Colonic mucosa (tissue), 4 donors: Measurements from ENCODE around the gene ARHGAP23. TPM values are rescaled to one million over a fixed set of nuclear protein-coding genes. Genes with fewer than 3 reads are reported as not detected.

Experiments
- DNase-seq: peaks from one replicate; pipeline ENCODE4 v3.0.0-alpha.2; 2020
- H3K27ac ChIP-seq: fragments of 200-600 bp; one replicate; pipeline ENCODE4 v1.8.0; 2021
- H3K27me3 ChIP-seq: fragments of 200-600 bp; one replicate; pipeline ENCODE4 v1.8.0; 2021
- H3K36me3 ChIP-seq: fragments of 200-600 bp; one replicate; pipeline ENCODE4 v1.8.0; 2021
- H3K4me1 ChIP-seq: fragments of 200-600 bp; one replicate; pipeline ENCODE4 v1.8.0; 2021; ENCODE audit warnings: mild to moderate bottlenecking
- H3K4me3 ChIP-seq: fragments of 200-600 bp; one replicate; pipeline ENCODE4 v1.8.0; 2021
- H3K9ac ChIP-seq, 2 donors: one replicate each; pipeline ENCODE4 v1.7.0; 2013; ENCODE audit warnings: control low read depth in 2 of 2, low read depth in 2 of 2, low read length in 2 of 2
- H3K9me3 ChIP-seq: fragments of 200-600 bp; one replicate; pipeline ENCODE4 v1.8.0; 2021
- intact Hi-C: fragments of 100-400 bp; cut with DNase I; formaldehyde crosslinking; loops from one replicate; pipeline ENCODE4 v1.14.1; 2022
- total RNA-seq, 2 donors: library from RNA; stranded (reverse); fragmentation: NEBNext Ultra II Directional in 1 of 2; extraction: Animal tissue kit (Norgen Biotek cat#: 25700) in 1 of 2; gene quantifications; one replicate each; pipeline ENCODE4 v1.2.1, GENCODE V29; 2021
- TF ChIP-seq, protein P1 (sequence below): fragments of 200-600 bp; IDR thresholded peaks from one replicate; pipeline ENCODE4 v1.8.0; 2022; ENCODE audit warnings: antibody characterized with exemption, mild to moderate bottlenecking
- donor health status: healthy.
- donor health status: DM: no; HTN: no; CAD: no.
- donor health status: DM: no; HTN: no; CAD: no.

Gene ARHGAP23
- total RNA-seq, 2 donors from 2014 or later: 4.0 to 14.1 TPM

DNA sequence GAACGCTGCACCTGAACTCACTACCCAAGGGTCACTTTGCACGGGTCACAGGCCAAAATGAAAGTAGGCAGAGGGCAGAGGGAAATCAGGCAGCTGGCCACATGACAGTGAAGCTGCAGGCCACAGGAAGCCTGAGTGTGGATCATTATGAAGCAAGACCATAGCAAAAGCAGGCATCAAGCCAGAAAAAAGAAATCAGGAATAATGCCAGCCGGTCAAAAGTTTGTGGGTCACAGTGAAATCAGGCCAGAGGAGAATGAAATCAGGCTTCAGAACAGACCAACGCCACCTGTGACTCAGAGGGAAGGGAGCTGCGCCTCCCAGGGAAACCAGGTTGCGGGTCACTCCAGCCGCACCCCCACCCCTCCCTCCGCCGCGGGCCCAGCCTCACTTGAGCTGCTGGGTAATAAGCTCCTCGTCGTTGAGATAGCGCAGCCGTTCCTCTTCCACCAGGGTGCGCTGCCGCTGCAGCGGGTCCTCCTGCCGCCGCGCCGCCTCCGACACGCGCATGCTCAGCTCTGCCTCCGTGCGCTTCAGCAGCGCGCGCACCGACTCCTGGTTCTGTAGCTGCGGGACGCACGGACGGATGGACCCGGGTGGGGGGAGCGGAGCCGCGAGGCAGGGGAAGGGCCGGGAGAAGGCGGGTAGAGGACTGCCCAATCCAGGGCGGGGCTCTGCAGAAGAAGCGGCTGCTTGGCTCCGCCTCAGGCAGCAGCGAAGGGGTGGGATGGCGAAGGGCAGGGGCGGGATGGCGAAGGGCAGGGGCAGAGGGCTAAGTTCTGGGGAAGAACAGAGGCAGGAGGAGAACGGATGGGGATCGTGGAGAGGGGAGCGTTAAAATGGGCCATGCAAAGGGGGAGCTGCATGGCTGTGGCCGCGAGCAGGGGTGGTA lies 129.8 kb downstream of the ARHGAP23 start:
- Histone ChIP-seq H3K4me3 (peak overlapping the region; percentile 32), H3K36me3 (no peaks in the 10 kb centered on the region), H3K9ac (peak overlapping the region; percentile 9 to 58), H3K27ac (no peak overlapping the region), H3K9me3 (no peaks in the 10 kb centered on the region), H3K4me1 (peaks cover 12% of the 10 kb centered on the region), H3K27me3 (peaks cover 28% of the 10 kb centered on the region)
- intact Hi-C loops: loop anchor here (5.0 kb wide), 1 partner anchor 109 kb away; no protein-coding TSS in a partner anchor
- TF ChIP-seq, protein P1, sequence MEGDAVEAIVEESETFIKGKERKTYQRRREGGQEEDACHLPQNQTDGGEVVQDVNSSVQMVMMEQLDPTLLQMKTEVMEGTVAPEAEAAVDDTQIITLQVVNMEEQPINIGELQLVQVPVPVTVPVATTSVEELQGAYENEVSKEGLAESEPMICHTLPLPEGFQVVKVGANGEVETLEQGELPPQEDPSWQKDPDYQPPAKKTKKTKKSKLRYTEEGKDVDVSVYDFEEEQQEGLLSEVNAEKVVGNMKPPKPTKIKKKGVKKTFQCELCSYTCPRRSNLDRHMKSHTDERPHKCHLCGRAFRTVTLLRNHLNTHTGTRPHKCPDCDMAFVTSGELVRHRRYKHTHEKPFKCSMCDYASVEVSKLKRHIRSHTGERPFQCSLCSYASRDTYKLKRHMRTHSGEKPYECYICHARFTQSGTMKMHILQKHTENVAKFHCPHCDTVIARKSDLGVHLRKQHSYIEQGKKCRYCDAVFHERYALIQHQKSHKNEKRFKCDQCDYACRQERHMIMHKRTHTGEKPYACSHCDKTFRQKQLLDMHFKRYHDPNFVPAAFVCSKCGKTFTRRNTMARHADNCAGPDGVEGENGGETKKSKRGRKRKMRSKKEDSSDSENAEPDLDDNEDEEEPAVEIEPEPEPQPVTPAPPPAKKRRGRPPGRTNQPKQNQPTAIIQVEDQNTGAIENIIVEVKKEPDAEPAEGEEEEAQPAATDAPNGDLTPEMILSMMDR: peak; percentile 93
- DNase-seq: peak; percentile 93

DNA sequence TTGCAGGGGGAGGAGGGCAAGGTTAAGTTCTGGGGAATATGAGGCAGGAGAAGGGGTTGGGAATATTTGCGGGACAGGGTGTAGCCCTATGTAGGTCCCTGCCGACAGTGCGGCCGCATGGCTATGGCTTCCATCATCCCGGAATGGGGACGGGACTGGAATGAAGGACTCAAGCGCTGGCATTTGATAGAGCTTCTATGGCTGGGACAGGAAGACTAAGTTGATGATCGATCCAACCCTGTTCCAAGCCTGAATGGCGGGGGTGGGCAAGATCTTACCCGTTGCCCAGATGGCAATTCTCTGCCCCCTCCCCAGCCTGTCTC lies 130.4 kb downstream of the ARHGAP23 start:
- TF ChIP-seq, protein P1: no peak
- peak overlapping the region; percentile 28 to 58 for H3K9ac ChIP-seq
- peaks cover 12% of the 10 kb centered on the region for H3K4me1 ChIP-seq
- H3K27me3 ChIP-seq: peaks cover 34% of the 10 kb centered on the region
- no peak overlapping the region for H3K27ac ChIP-seq
- DNase-seq: no peak
- peak overlapping the region; percentile 32 for H3K4me3 ChIP-seq
- no peaks in the 10 kb centered on the region for H3K36me3 ChIP-seq
- no peaks in the 10 kb centered on the region for H3K9me3 ChIP-seq
- intact Hi-C loops: loop anchor here (5.0 kb wide), 1 partner anchor 109 kb away; no protein-coding TSS in a partner anchor

DNA sequence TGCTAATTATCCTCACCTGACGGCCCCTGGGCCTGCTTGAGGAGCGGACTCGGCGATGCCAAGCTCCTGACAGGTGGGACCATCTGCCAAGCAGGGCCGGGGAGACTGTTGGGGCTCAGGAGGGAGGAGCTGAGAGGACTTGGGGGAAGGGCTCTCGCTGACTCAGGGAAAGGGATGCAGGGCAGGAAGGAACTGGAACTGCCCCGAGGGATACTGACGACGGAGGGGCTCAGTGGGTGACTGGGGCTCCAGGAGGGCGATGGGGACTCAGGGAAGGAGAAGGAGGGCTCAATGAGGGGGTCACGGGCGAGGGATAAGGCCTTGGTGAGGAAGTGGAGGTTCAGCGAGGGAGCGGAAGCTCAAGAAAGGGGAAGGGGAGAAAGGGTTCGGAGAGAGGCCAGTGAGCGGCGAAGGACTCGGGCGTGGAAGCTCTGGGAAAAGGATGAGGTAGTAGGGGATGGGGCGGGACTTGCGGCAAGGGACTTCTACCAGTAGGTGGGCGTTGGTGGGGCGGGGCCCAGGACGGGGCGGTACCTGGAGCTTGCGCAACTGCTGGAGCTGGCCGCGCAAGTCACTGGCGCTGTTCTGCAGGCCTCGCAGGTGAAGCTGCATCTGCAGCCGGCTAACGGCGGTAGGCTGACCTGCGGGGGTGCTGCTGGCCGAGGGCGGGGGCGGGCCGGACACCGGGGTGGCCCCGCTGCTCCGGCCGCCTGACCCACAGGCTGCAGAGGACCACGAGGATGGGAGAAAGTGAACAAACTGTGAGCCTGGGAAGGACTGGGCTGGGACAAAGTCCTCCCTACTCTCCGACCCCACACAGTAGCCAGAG lies 131.0 kb downstream of the ARHGAP23 start:
- no peak overlapping the region for H3K27ac ChIP-seq
- peaks cover 34% of the 10 kb centered on the region for H3K27me3 ChIP-seq
- TF ChIP-seq, protein P1: no peak
- H3K36me3 ChIP-seq: no peaks in the 10 kb centered on the region
- peaks cover 12% of the 10 kb centered on the region for H3K4me1 ChIP-seq
- intact Hi-C loops: loop anchor here (5.0 kb wide), 1 partner anchor 108 kb away; no protein-coding TSS in a partner anchor
- H3K4me3 ChIP-seq: peak overlapping the region; percentile 32
- H3K9ac ChIP-seq: peak overlapping the region; percentile 28 to 58
- no peaks in the 10 kb centered on the region for H3K9me3 ChIP-seq
- DNase-seq: peak; percentile 94

DNA sequence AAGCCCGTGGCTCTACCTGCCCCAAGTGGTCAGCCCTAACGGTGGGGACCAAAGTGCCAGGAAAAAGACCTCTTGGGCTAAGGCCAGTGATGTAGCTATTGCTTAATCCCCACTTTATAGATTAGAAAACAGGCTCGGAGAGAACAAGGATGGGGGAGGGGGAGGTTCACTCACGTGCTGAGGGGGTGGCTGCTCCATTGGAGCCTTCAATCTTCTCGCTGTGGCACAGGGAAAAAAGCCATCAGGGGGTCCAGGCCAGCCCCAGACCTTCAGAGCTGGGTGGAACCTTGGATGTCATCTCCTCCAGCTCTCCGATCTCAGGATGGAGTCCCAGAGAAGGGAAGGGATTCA lies 131.6 kb downstream of the ARHGAP23 start:
- H3K36me3 ChIP-seq: no peaks in the 10 kb centered on the region
- no peak overlapping the region for H3K27ac ChIP-seq
- H3K27me3 ChIP-seq: peaks cover 36% of the 10 kb centered on the region
- no peak overlapping the region for H3K4me3 ChIP-seq
- intact Hi-C loops: loop anchor here (5.0 kb wide), 1 partner anchor 107 kb away; no protein-coding TSS in a partner anchor
- TF ChIP-seq, protein P1: no peak
- H3K4me1 ChIP-seq: peaks cover 12% of the 10 kb centered on the region
- DNase-seq: no peak
- no peak overlapping the region for H3K9ac ChIP-seq
- H3K9me3 ChIP-seq: no peaks in the 10 kb centered on the region

DNA sequence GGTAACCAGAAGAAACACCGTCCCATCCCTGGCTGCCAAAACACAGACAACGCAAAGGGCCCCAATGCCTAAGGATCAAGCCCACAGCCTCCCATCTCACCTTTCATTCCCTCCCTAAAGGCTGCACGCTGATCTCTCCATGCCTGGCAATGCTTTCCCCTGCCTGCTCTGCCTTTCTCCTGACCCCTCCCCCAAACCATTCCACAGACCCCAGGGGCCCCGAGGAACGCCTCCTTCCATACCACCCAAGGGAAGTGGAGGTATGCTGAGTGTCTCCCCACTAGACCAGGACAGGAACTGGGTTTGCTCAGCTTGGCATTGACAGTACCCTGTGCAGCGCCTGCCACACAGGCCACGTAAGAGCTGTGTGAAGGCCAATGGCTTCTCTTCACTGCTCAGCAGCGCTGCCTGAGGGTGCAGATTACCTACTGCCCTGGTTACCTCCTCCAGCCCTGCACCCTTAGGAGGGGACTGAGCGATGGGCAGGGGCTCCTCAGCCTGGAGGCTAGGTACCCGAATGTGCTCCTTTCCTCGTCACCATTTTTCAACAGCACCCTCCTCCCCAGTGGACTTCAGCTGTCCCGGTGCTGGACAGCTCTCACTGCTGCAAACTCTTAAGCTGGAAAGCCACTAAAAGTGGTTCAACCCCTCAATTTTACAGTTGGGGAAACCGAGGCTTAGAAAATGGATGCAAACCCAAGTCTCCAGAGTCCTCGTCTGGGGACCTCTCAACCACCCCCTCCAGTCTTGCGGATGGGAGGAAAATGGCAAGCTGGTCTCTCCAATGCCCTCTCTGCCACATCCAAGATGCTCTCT lies 132.4 kb downstream of the ARHGAP23 start:
- H3K9ac ChIP-seq: no peak overlapping the region
- no peaks in the 10 kb centered on the region for H3K9me3 ChIP-seq
- intact Hi-C loops: no loop called here
- H3K4me3 ChIP-seq: no peak overlapping the region
- peaks cover 39% of the 10 kb centered on the region for H3K27me3 ChIP-seq
- DNase-seq: no peak
- H3K4me1 ChIP-seq: peaks cover 12% of the 10 kb centered on the region
- TF ChIP-seq, protein P1: no peak
- H3K36me3 ChIP-seq: no peaks in the 10 kb centered on the region
- no peak overlapping the region for H3K27ac ChIP-seq
